Measurements from ENCODE around the gene MCRIP1. TPM values are rescaled to one million over a fixed set of nuclear protein-coding genes. Genes with fewer than 3 reads are reported as not detected.

MCRIP1 gene
- total and polyA plus RNA-seq, 2 of the 13 experiments (the other 11 are each of a cell fraction or from before 2014, with no cell fraction given): 79.7 to 84.9 TPM

DNA sequence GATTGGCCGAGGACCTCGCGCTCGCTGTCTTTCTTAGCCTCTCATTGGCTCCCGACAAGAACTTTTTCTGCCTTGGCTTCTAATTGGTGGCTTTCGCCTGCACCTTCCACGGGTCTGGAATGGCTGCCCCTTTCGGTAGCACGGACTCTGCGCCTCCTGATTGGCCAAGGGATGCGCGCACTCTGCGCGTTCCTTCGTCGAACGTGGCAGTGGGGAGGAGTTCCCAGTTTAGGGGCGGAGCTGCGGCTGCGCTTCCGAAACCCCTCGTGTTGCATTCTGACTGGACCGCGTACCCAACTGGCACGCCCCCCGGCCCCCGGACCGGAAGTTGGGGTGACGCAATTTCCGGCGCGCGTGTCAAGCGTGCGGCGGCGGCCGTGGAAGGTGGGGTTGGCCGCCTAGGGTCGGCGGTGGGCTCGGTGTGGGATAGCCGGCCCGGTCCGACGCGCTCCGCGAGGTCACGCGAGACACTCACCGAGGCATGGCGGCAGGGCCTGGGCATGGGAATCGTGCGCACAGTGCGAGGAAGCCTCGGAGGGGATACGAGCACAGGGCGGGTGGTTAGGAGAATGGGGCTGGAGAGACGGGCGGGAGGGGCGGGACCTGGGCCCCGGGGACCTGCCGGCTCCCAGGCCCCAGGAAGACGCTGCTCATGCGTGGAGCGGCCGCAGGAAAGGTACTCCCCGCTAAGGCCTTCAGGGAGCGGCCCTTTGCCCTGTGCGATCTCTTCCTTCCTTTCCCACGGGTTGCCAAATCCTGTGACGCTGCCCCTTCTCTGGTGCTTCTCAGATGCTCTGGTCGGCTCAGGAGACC lies 27.9 kb upstream of the MCRIP1 start (continued):
- TF ChIP-seq HOXA3 (CRISPR knock-in tag; IDR thresholded peaks at IDR 0.05) (peak; percentile 93), MIER3 (CRISPR knock-in tag; IDR thresholded peaks at IDR 0.05; ENCODE audit: borderline replicate concordance) (peak; percentile 88; the same call in 1 of the 2 replicates), PRPF4 (IDR thresholded peaks at IDR 0.05; ENCODE audit: low read depth, low read length, poor library complexity, severe bottlenecking) (no peak), ZNF33B (CRISPR knock-in tag; IDR thresholded peaks at IDR 0.05) (peak; percentile 96), HIVEP1 (CRISPR knock-in tag; IDR thresholded peaks at IDR 0.05) (peak; percentile 92), ZMYM4 (CRISPR knock-in tag; IDR thresholded peaks at IDR 0.05) (peak; percentile 70; the same call in 1 of the 2 replicates), EED (CRISPR knock-in tag; IDR thresholded peaks at IDR 0.05) (peak; percentile 80; the same call in 1 of the 2 replicates), SALL2 (CRISPR knock-in tag; IDR thresholded peaks at IDR 0.05) (peak; percentile 94), SOX13 (IDR thresholded peaks at IDR 0.05) (no peak), SOX13 (CRISPR knock-in tag; conservative IDR thresholded peaks at IDR 0.05 in 1 of 2, IDR thresholded peaks at IDR 0.05 in 1 of 2) (peak in 1 of 2 experiments; percentile 54; a peak in 3 of 4 replicates)
- TF ChIP-seq, protein P1, sequence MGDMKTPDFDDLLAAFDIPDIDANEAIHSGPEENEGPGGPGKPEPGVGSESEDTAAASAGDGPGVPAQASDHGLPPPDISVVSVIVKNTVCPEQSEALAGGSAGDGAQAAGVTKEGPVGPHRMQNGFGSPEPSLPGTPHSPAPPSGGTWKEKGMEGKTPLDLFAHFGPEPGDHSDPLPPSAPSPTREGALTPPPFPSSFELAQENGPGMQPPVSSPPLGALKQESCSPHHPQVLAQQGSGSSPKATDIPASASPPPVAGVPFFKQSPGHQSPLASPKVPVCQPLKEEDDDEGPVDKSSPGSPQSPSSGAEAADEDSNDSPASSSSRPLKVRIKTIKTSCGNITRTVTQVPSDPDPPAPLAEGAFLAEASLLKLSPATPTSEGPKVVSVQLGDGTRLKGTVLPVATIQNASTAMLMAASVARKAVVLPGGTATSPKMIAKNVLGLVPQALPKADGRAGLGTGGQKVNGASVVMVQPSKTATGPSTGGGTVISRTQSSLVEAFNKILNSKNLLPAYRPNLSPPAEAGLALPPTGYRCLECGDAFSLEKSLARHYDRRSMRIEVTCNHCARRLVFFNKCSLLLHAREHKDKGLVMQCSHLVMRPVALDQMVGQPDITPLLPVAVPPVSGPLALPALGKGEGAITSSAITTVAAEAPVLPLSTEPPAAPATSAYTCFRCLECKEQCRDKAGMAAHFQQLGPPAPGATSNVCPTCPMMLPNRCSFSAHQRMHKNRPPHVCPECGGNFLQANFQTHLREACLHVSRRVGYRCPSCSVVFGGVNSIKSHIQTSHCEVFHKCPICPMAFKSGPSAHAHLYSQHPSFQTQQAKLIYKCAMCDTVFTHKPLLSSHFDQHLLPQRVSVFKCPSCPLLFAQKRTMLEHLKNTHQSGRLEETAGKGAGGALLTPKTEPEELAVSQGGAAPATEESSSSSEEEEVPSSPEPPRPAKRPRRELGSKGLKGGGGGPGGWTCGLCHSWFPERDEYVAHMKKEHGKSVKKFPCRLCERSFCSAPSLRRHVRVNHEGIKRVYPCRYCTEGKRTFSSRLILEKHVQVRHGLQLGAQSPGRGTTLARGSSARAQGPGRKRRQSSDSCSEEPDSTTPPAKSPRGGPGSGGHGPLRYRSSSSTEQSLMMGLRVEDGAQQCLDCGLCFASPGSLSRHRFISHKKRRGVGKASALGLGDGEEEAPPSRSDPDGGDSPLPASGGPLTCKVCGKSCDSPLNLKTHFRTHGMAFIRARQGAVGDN (CRISPR knock-in tag; IDR thresholded peaks at IDR 0.05): peak; percentile 88
- TF ChIP-seq, protein P2, sequence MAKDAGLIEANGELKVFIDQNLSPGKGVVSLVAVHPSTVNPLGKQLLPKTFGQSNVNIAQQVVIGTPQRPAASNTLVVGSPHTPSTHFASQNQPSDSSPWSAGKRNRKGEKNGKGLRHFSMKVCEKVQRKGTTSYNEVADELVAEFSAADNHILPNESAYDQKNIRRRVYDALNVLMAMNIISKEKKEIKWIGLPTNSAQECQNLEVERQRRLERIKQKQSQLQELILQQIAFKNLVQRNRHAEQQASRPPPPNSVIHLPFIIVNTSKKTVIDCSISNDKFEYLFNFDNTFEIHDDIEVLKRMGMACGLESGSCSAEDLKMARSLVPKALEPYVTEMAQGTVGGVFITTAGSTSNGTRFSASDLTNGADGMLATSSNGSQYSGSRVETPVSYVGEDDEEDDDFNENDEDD (CRISPR knock-in tag; IDR thresholded peaks at IDR 0.05; ENCODE audit: borderline replicate concordance): peak; percentile 65
- TF ChIP-seq, protein P3, sequence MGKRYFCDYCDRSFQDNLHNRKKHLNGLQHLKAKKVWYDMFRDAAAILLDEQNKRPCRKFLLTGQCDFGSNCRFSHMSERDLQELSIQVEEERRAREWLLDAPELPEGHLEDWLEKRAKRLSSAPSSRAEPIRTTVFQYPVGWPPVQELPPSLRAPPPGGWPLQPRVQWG (CRISPR knock-in tag; IDR thresholded peaks at IDR 0.05; ENCODE audit: borderline replicate concordance, low read depth): no peak
- TF ChIP-seq, protein P4, sequence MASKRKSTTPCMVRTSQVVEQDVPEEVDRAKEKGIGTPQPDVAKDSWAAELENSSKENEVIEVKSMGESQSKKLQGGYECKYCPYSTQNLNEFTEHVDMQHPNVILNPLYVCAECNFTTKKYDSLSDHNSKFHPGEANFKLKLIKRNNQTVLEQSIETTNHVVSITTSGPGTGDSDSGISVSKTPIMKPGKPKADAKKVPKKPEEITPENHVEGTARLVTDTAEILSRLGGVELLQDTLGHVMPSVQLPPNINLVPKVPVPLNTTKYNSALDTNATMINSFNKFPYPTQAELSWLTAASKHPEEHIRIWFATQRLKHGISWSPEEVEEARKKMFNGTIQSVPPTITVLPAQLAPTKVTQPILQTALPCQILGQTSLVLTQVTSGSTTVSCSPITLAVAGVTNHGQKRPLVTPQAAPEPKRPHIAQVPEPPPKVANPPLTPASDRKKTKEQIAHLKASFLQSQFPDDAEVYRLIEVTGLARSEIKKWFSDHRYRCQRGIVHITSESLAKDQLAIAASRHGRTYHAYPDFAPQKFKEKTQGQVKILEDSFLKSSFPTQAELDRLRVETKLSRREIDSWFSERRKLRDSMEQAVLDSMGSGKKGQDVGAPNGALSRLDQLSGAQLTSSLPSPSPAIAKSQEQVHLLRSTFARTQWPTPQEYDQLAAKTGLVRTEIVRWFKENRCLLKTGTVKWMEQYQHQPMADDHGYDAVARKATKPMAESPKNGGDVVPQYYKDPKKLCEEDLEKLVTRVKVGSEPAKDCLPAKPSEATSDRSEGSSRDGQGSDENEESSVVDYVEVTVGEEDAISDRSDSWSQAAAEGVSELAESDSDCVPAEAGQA (IDR thresholded peaks at IDR 0.05; ENCODE audit: low read depth): peak; percentile 83
- TF ChIP-seq, protein P4 (CRISPR knock-in tag; IDR thresholded peaks at IDR 0.05; ENCODE audit: borderline replicate concordance): peak; percentile 29; the same call in 1 of the 2 replicates
